Kidney (tissue), 14 donors: ENCODE results near the gene FBN1. TPM values are rescaled to one million over a fixed set of nuclear protein-coding genes. Genes with fewer than 3 reads are reported as not detected.
A peak's percentile ranks its signal among the peaks of the same experiment; 100 is the strongest.

Source experiments
- DNase-seq, 5 donors: peaks; one replicate each; pipeline ENCODE4 v3.0.0-alpha.2; 2013 to 2020
- FAIRE-seq: peaks from 2 replicates; lab custom pipeline; 2012; peaks lifted over from hg19 to GRCh38; lab: Jason Lieb, UNC
- H3K27ac ChIP-seq, 2 donors: one replicate each; pipeline ENCODE4 v1.7.0; 2013; ENCODE audit warnings: low read depth in 2 of 2, low read length in 2 of 2, inconsistent platforms in 1 of 2
- H3K27me3 ChIP-seq: one replicate; pipeline ENCODE4 v1.7.1; 2013; ENCODE audit warnings: low read length, inconsistent platforms; ENCODE audit not compliant: control insufficient read depth, insufficient read depth
- H3K36me3 ChIP-seq, 3 donors: one replicate each; pipeline versions ENCODE4 v1.7.0 to v1.7.1; 2013; ENCODE audit warnings: low read length in 3 of 3, control low read depth in 1 of 3, inconsistent platforms in 1 of 3; ENCODE audit not compliant: insufficient read depth in 3 of 3, control insufficient read depth in 2 of 3
- H3K4me1 ChIP-seq, 3 donors: one replicate each; pipeline versions ENCODE4 v1.7.0 to v1.7.1; 2013; ENCODE audit warnings: low read length in 3 of 3, inconsistent platforms in 1 of 3, low read depth in 1 of 3; ENCODE audit not compliant: control insufficient read depth in 2 of 3, insufficient read depth in 2 of 3
- H3K4me3 ChIP-seq, 3 donors: one replicate each; pipeline versions ENCODE4 v1.7.0 to v1.8.1; 2013; ENCODE audit warnings: low read length in 3 of 3, control low read depth in 1 of 3, inconsistent platforms in 1 of 3
- H3K9ac ChIP-seq, 3 donors: one replicate each; pipeline versions ENCODE4 v1.7.0 to v1.7.1; 2013; ENCODE audit warnings: low read length in 3 of 3, control low read depth in 1 of 3, inconsistent platforms in 1 of 3
- H3K9me3 ChIP-seq, 3 donors: one replicate each; pipeline versions ENCODE4 v1.7.0 to v1.7.1; 2013; ENCODE audit warnings: low read length in 3 of 3, control low read depth in 1 of 3, inconsistent platforms in 1 of 3; ENCODE audit not compliant: control insufficient read depth in 2 of 3, insufficient read depth in 1 of 3
- CTCF ChIP-seq: IDR thresholded peaks from 3 replicates; pipeline ENCODE4 v1.5.1; 2012; ENCODE audit warnings: mild to moderate bottlenecking, moderate library complexity, borderline replicate concordance; ENCODE audit not compliant: insufficient read depth; ENCODE audit errors: extremely low read depth
- intact Hi-C: fragments of 100-400 bp; cut with DNase I; formaldehyde crosslinking; loops from one replicate; pipeline ENCODE4 v1.11.1; 2022
- polyA plus RNA-seq: library from polyadenylated mRNA; stranded (reverse); fragments of 350-450 nt; fragmentation: Illumina TruSeq; extraction: RNeasy Lipid Tissue Mini Kit (QIAGEN cat#74804); gene quantifications from one replicate; pipeline ENCODE4 v1.2.3, GENCODE V29; 2014; ENCODE audit warnings: low read depth, low replicate concordance; ENCODE audit not compliant: insufficient read depth
- total RNA-seq: library from RNA; stranded (reverse); fragmentation: NEBNext Ultra II Directional; extraction: Animal tissue kit (Norgen Biotek cat#: 25700); gene quantifications from one replicate; pipeline ENCODE4 v1.2.1, GENCODE V29; 2021
- donor health status: control.
- donor health status: control.
- donor health status: control.
- donor health status: control.
- donor health status: control.
- donor health status: DM: yes; HTN: yes; CAD: no.
- donor health status: Normal renal cell carcinoma (clear cell type).

The FBN1 gene
- total and polyA plus RNA-seq, 2 donors from 2014 or later, result 2.4 to 30.8 TPM

- DNase-seq, result no peak
- Histone ChIP-seq H3K4me3 (no peak overlapping the region), H3K36me3 (peaks cover 0 to 9% (median 0%) of the 10 kb centered on the region in 3 donors), H3K4me1 (peaks cover 0 to 3% (median 2%) of the 10 kb centered on the region in 3 donors), H3K9ac (no peak overlapping the region), H3K27me3 (no peaks in the 10 kb centered on the region), H3K27ac (no peak overlapping the region), H3K9me3 (no peaks in the 10 kb centered on the region)
- no peak for TF ChIP-seq CTCF
- intact Hi-C loops, result no loop called here
- no peak for FAIRE-seq
These were observed 42.4 kb downstream of the FBN1 start for GRCh38 chr15:48603123-48603500.

- H3K9ac ChIP-seq, result no peak overlapping the region
- DNase-seq, result peak in 2 of 5 donors; percentile 64 to 80
- intact Hi-C loops, result no loop called here
These were observed 43.0 kb downstream of the FBN1 start for GRCh38 chr15:48602358-48603122.

GRCh38 chr15:48601095-48601494 is 44.4 kb downstream of the FBN1 start:
- no peak overlapping the region for H3K9ac ChIP-seq
- H3K4me1 ChIP-seq, result peaks cover 0 to 3% (median 2%) of the 10 kb centered on the region in 3 donors
- FAIRE-seq (no peak), DNase-seq (no peak)
- no peak overlapping the region for H3K27ac ChIP-seq
- H3K9me3 ChIP-seq, result no peaks in the 10 kb centered on the region
- intact Hi-C loops, result no loop called here
- no peak overlapping the region for H3K4me3 ChIP-seq
- peaks cover 0 to 5% (median 0%) of the 10 kb centered on the region in 3 donors for H3K36me3 ChIP-seq
- no peaks in the 10 kb centered on the region for H3K27me3 ChIP-seq
- TF ChIP-seq CTCF, result no peak

More at GRCh38 chr15:48602358-48603122, 43.0 kb downstream of the FBN1 start:
- Histone ChIP-seq H3K27ac (no peak overlapping the region), H3K4me1 (peaks cover 0 to 3% (median 2%) of the 10 kb centered on the region in 3 donors), H3K36me3 (peaks cover 0 to 5% (median 0%) of the 10 kb centered on the region in 3 donors), H3K9me3 (no peaks in the 10 kb centered on the region), H3K4me3 (no peak overlapping the region), H3K27me3 (no peaks in the 10 kb centered on the region)
- peak; percentile 85 for FAIRE-seq
- no peak for TF ChIP-seq CTCF
